SU-DHL-6 (cell line): ENCODE data around the gene FFAR4.

Experiments used
- H2AFZ ChIP-seq: fragments of 200-600 bp; sonication (generic); 2 replicates; pipeline ENCODE4 v1.6.1; 2014; ENCODE audit warnings: low read depth, mild to moderate bottlenecking, moderate library complexity, mixed read lengths, antibody characterized with exemption, low read length; ENCODE audit not compliant: severe bottlenecking
- H3F3A ChIP-seq: fragments of 200-600 bp; shearing (Covaris generic); 2 replicates; pipeline ENCODE4 v1.6.0; 2016; ENCODE audit warnings: antibody characterized with exemption, mild to moderate bottlenecking; ENCODE audit not compliant: insufficient read depth
- H3K27ac ChIP-seq: fragments of 200-600 bp; sonication (generic); 2 replicates; pipeline ENCODE4 v1.5.1; 2016; ENCODE audit warnings: low read depth, mild to moderate bottlenecking, low read length, moderate library complexity, mixed read lengths
- H3K27me3 ChIP-seq: fragments of 200-600 bp; sonication (generic), shearing (Covaris generic); 2 replicates; pipeline ENCODE4 v1.6.0; 2014; ENCODE audit warnings: mild to moderate bottlenecking, low read length
- H3K36me3 ChIP-seq: fragments of 200-600 bp; sonication (generic); 2 replicates; pipeline ENCODE4 v1.6.1; 2014; ENCODE audit warnings: mild to moderate bottlenecking, low read length, mixed read lengths
- H3K4me2 ChIP-seq: fragments of 300-600, 200-600 bp; shearing (Covaris generic), sonication (generic); 2 replicates; pipeline ENCODE4 v1.6.0; 2014; ENCODE audit warnings: low read length, low read depth, mild to moderate bottlenecking; ENCODE audit not compliant: poor library complexity, severe bottlenecking
- H3K4me3 ChIP-seq: fragments of 200-600 bp; sonication (generic); 2 replicates; pipeline ENCODE4 v1.5.1; 2014; ENCODE audit warnings: antibody characterized with exemption, low read length, mild to moderate bottlenecking, mixed read lengths; ENCODE audit not compliant: insufficient read depth, poor library complexity, severe bottlenecking
- H3K79me2 ChIP-seq: fragments of 200-600 bp; sonication (generic); 2 replicates; pipeline ENCODE4 v1.6.1; 2014; ENCODE audit warnings: mild to moderate bottlenecking, low read length, moderate library complexity; ENCODE audit not compliant: insufficient read depth
- H3K9ac ChIP-seq: fragments of 200-600 bp; sonication (generic); 2 replicates; pipeline ENCODE4 v1.7.0; 2014; ENCODE audit warnings: mild to moderate bottlenecking, low read length
- H3K9me2 ChIP-seq: fragments of 200-600 bp; sonication (generic); replicated peaks from 2 replicates; pipeline ENCODE4 v1.6.1; 2014; ENCODE audit warnings: low read length; ENCODE audit not compliant: insufficient read depth
- H3K9me3 ChIP-seq: fragments of 200-600 bp; sonication (generic); 2 replicates; pipeline ENCODE4 v1.6.1; 2014; ENCODE audit warnings: low read length, mixed read lengths; ENCODE audit not compliant: insufficient read depth
- H4K20me1 ChIP-seq: fragments of 200-600 bp; sonication (generic); 2 replicates; pipeline ENCODE4 v1.6.1; 2014; ENCODE audit warnings: low read depth, mild to moderate bottlenecking, antibody characterized with exemption, low read length, moderate library complexity, mixed read lengths
- EZH2phosphoT487 ChIP-seq: fragments of 200-600 bp; sonication (generic), shearing (Covaris generic); conservative IDR thresholded peaks from 2 replicates; pipeline ENCODE4 v1.6.1; 2018; ENCODE audit warnings: mild to moderate bottlenecking, antibody characterized with exemption, low read length, moderate library complexity, mixed read lengths
- TF ChIP-seq, protein P1 (sequence below): fragments of 200-600 bp; sonication (generic); IDR thresholded peaks from one replicate; pipeline ENCODE4 v1.5.1; 2017; ENCODE audit warnings: antibody characterized with exemption, mild to moderate bottlenecking, low read length, moderate library complexity; ENCODE audit not compliant: insufficient read depth, poor library complexity, severe bottlenecking

FFAR4 gene

DNA sequence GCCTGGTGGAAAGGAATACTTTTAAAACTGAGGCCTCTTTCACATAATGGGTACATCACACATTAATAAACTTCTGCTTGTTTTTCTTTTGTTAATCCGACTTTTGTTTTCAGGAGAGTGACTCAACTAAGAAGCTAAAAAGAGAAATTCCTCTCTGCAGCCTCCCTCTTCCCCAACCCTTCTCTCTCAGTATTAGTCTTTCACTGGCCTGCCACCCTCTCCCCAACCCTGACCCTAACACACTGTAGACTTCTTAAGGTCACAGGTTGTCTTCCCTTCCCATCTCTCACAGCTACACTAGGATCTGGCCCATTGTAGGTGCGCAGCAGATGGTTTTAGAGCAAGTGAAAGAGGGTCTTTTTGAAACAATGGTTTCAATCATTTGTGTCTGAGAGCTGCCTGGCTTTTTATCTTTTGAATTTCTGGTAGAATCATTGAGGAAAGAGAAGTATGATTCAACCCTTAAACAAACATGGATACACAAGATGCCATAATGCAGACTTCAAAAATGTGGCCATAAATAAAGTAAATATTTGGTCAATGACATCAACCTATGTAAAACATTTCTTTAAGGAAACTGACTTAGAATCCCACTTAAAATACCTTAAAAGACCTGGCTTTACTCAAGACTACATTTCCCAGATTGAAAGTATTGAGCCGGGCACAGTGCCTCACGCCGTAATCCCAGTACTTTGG, 17.9 kb upstream of the FFAR4 start:
- no peaks in the 10 kb centered on the region for H3K9me3 ChIP-seq
- H3K4me2 ChIP-seq = no peak overlapping the region
- no peak overlapping the region for H2AFZ ChIP-seq

GRCh38 chr10:93550606-93551005, 15.9 kb upstream of the FFAR4 start:
- no peaks in the 10 kb centered on the region for H3K9me2 ChIP-seq
- no peaks in the 10 kb centered on the region for H3K79me2 ChIP-seq
- no peaks in the 10 kb centered on the region for H4K20me1 ChIP-seq
- no peak overlapping the region for H3K4me3 ChIP-seq
- no peak overlapping the region for H2AFZ ChIP-seq
- TF ChIP-seq, protein P1, sequence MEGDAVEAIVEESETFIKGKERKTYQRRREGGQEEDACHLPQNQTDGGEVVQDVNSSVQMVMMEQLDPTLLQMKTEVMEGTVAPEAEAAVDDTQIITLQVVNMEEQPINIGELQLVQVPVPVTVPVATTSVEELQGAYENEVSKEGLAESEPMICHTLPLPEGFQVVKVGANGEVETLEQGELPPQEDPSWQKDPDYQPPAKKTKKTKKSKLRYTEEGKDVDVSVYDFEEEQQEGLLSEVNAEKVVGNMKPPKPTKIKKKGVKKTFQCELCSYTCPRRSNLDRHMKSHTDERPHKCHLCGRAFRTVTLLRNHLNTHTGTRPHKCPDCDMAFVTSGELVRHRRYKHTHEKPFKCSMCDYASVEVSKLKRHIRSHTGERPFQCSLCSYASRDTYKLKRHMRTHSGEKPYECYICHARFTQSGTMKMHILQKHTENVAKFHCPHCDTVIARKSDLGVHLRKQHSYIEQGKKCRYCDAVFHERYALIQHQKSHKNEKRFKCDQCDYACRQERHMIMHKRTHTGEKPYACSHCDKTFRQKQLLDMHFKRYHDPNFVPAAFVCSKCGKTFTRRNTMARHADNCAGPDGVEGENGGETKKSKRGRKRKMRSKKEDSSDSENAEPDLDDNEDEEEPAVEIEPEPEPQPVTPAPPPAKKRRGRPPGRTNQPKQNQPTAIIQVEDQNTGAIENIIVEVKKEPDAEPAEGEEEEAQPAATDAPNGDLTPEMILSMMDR = no peak
- TF ChIP-seq EZH2phosphoT487 = no peak
- H3K27me3 ChIP-seq = no peaks in the 10 kb centered on the region
- no peaks in the 10 kb centered on the region for H3K36me3 ChIP-seq
- H3K27ac ChIP-seq = no peak overlapping the region
- H3F3A ChIP-seq = no peaks in the 10 kb centered on the region
- no peak overlapping the region for H3K4me2 ChIP-seq
- H3K9ac ChIP-seq = no peak overlapping the region
- H3K9me3 ChIP-seq = no peaks in the 10 kb centered on the region

More for the DNA sequence above, 17.9 kb upstream of the FFAR4 start:
- Histone ChIP-seq H3K9ac (no peak overlapping the region), H3K79me2 (no peaks in the 10 kb centered on the region), H3K4me3 (no peak overlapping the region), H3K27me3 (no peaks in the 10 kb centered on the region), H3K9me2 (no peaks in the 10 kb centered on the region), H3F3A (no peaks in the 10 kb centered on the region), H4K20me1 (no peaks in the 10 kb centered on the region), H3K36me3 (no peaks in the 10 kb centered on the region), H3K27ac (no peak overlapping the region)
- TF ChIP-seq EZH2phosphoT487 = no peak
- TF ChIP-seq, protein P1 = no peak

GRCh38 chr10:93552780-93553179, 13.7 kb upstream of the FFAR4 start:
- Histone ChIP-seq H3K36me3 (no peaks in the 10 kb centered on the region), H3K9me3 (no peaks in the 10 kb centered on the region), H3K79me2 (no peaks in the 10 kb centered on the region), H2AFZ (no peak overlapping the region), H3K4me3 (no peak overlapping the region), H3K4me2 (no peak overlapping the region), H3F3A (no peaks in the 10 kb centered on the region), H3K27me3 (no peaks in the 10 kb centered on the region), H3K27ac (no peak overlapping the region), H3K9ac (no peak overlapping the region), H3K9me2 (no peaks in the 10 kb centered on the region), H4K20me1 (no peaks in the 10 kb centered on the region)
- no peak for TF ChIP-seq EZH2phosphoT487
- TF ChIP-seq, protein P1 = no peak
